Placental epithelial cell (primary cell): Measurements from ENCODE around the gene COL4A1. TPM values are rescaled to one million over a fixed set of nuclear protein-coding genes. Genes with fewer than 3 reads are reported as not detected.

ENCODE experiments used
- small RNA-seq: library from RNA; depleted of rRNA; stranded (forward); fragments of <200 nt; gene quantifications from one replicate; pipeline ENCODE3, GENCODE V24; 2012
- total RNA-seq: library from RNA; depleted of rRNA; stranded (reverse); fragments of >200 nt; gene quantifications from 2 replicates; pipeline ENCODE4 v1.2.3, GENCODE V29; 2012

The COL4A1 gene
- 34.5 and 189 TPM in 2 replicates for total RNA-seq

DNA sequence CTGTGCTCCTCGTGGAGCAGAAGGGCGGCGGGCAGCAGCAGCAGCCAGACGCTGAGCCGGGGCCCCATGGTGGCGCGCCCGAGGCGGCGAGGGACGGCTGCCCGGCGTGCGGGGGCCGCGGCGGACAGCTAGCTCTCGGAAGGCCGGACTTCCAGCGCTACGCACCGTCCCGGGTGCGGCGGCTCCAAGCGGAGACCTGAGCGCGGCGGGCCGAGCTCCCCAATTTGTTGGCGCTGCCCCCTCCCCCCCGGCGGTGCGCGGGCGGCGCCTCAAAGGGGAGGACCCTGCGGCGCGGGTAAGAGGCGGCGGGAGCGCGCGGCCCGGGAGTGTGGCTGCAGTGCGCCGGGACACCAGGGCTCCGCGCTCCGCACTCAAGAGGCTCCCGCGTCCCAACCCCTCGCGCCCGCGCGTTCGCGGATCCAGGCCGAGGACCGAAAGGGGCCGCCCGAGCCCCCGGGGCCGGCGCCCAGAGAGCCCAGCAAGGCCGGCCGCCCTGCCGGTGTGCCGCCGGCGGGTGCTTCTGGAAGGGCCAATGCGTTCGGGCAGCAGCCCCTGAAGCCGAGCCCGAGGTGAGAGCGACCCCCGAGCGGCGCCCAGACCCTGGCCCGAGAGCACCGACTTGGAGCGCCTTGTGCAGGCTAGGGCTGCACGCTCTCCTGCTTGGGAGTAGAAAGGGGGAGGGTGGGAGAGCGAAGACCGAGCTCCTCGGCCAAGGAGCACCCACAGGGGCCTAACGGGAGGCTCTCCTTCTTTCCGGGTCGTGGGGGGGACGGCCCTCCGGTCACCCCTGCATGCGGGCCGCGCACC is at the start of gene COL4A1, which contains the start of gene COL4A2:
COL4A1 (minus strand) TSS at position 198 of the 807 bp plus-strand sequence; CDS start at position 68, 130 bp downstream.
COL4A2 (plus strand) TSS at position 325 of the 807 bp plus-strand sequence. CDS start 620 bp downstream, outside the sequence.

Small RNAs within 50 kb of the gene (small RNA-seq; reads per million reads assigned to genes)
- gene MIR8073, result not detected

Other genes starting within 250 kb of the COL4A1 start
- gene COL4A2, start 127 bp upstream of the COL4A1 start, total RNA-seq, result 81.7 and 176 TPM in 2 replicates